Fibroblast of mammary gland (primary cell): ENCODE data around the gene FABP1.

Experiments used
- DNase-seq: peaks from one replicate; pipeline ENCODE4 v3.0.0-alpha.2; 2010; ENCODE audit warnings: low read depth
- H3K4me3 ChIP-seq: 2 replicates; pipeline ENCODE4 v1.5.1; 2011; ENCODE audit warnings: low read depth, mild to moderate bottlenecking, low read length, moderate library complexity; ENCODE audit not compliant: control insufficient read depth
- TF ChIP-seq, protein P1 (sequence below): conservative IDR thresholded peaks from 2 replicates; pipeline ENCODE4 v1.5.1; 2011; ENCODE audit warnings: low read depth, low read length, inconsistent platforms; ENCODE audit not compliant: control insufficient read depth, insufficient read depth

FABP1 gene

GRCh38 chr2:88078643-88079172 is 49.2 kb downstream of the FABP1 start:
- H3K4me3 ChIP-seq: no peak overlapping the region
- TF ChIP-seq, protein P1, sequence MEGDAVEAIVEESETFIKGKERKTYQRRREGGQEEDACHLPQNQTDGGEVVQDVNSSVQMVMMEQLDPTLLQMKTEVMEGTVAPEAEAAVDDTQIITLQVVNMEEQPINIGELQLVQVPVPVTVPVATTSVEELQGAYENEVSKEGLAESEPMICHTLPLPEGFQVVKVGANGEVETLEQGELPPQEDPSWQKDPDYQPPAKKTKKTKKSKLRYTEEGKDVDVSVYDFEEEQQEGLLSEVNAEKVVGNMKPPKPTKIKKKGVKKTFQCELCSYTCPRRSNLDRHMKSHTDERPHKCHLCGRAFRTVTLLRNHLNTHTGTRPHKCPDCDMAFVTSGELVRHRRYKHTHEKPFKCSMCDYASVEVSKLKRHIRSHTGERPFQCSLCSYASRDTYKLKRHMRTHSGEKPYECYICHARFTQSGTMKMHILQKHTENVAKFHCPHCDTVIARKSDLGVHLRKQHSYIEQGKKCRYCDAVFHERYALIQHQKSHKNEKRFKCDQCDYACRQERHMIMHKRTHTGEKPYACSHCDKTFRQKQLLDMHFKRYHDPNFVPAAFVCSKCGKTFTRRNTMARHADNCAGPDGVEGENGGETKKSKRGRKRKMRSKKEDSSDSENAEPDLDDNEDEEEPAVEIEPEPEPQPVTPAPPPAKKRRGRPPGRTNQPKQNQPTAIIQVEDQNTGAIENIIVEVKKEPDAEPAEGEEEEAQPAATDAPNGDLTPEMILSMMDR: no peak
- no peak for DNase-seq

DNA sequence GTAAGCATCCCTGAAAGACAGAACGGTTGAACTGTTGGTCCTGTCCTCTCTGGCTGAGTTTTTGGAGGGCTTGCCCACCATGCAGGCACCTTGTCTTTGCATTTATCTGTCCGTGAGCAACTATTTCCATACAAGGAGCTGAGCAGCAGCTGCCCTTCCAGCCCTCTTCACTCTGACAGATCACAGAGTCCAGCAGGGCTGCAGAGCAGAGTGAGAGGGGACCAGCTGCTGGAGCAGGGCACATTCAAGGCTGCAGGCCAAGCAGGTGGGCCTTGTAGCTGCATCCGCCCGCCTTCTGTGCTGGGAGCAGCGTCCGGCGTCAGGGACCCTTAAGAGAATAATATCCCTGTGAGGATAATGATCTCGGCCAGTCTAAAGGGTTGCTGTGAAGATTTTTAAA is 50.8 kb downstream of the FABP1 start:
- DNase-seq: no peak
- TF ChIP-seq, protein P1: no peak
- H3K4me3 ChIP-seq: no peak overlapping the region

GRCh38 chr2:88074854-88075292 is 53.0 kb downstream of the FABP1 start:
- no peak overlapping the region for H3K4me3 ChIP-seq
- TF ChIP-seq, protein P1: no peak
- DNase-seq: peak; percentile 79

- H3K4me3 ChIP-seq: no peak overlapping the region
- TF ChIP-seq, protein P1: no peak
- DNase-seq: no peak
These were observed 53.7 kb downstream of the FABP1 start for GRCh38 chr2:88074150-88074549.
